NCI-H82 treated with DMSO at 0.1 percent for 48 hours (cell line): ENCODE data around the gene CDR2.
"Not testable (repeated sequence)": the region's sequence is repeated elsewhere in the genome, so short reads cannot be mapped to it uniquely, and the experiment has no call there.

Experiments used
- DNase-seq: peaks from one replicate; lab custom pipeline; 2025; ENCODE audit not compliant: unreplicated experiment; lab: John Stamatoyannopoulos, UW

Gene CDR2

DNA sequence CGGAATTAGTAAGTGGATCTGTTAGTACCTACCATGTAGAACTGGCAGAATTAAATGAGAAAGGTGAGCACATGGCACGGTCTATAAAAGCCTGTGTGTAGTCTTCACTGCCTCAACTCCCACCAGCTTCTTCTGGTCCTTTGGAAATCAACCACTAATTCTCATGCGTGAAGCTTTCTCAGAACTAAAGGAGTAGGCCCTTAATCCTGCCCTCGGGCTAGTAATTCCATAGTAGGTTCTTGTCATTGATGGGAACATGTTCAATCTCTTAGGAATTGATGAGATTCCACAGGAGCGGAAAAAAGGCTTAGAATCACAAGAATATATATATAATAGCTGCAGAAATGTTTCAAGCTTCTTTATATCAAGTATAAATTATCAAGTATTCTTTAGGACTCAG, 21.7 kb downstream of the CDR2 start:
- no peak for DNase-seq

DNA sequence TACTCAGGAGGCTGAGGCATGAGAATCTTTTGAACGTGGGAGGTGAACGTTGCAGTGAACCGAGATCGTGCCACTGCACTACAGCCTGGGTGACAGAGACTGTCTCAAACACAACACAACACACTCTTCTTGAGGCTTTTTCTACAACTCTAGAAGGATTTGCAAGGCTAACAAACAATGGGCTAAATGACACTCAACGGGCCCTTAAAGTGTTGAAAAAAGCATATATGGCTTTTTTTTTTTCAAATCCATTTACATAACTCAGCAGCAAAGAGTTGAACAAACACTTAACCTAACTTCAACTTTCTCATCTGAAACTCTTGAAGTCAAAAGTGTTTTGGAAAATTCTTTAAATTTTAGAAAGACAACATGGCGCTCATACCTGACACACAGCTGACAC, 22.3 kb downstream of the CDR2 start:
- no peak for DNase-seq

DNA sequence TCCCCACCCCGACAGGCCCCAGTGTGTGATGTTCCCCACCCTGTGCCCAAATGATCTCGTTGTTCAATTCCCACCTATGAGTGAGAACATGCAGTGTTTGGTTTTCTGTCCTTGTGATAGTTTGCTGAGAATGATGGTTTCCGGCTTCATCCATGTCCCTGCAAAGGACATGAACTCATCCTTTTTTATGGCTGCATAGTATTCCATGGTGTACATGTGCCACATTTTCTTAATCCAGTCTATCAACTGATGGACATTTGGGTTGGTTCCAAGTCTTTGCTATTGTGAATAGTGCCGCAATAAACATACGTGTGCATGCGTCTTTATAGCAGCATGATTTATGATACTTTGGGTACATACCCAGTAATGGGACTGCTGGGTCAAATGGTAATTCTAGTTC, 23.4 kb downstream of the CDR2 start:
- not testable (repeated sequence) for DNase-seq

DNA sequence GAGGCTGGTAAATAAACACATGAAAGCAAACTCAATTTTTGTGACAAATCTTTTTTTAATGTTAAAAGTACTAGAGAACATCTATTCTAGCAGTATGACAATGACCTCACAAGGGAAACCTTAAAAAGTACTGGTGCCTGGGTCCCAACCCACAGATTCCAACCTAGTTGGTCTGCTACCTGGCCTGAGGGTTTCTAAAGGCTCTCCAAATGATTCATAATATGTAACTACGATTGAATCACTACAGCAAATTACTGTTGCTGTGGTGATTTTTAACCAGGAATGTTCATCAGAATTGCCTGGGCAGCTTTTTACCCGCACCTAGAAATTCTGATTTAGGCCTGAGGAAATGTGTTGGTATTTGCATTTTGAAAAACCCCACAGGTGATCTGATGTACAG, 26.1 kb downstream of the CDR2 start:
- DNase-seq = no peak

DNA sequence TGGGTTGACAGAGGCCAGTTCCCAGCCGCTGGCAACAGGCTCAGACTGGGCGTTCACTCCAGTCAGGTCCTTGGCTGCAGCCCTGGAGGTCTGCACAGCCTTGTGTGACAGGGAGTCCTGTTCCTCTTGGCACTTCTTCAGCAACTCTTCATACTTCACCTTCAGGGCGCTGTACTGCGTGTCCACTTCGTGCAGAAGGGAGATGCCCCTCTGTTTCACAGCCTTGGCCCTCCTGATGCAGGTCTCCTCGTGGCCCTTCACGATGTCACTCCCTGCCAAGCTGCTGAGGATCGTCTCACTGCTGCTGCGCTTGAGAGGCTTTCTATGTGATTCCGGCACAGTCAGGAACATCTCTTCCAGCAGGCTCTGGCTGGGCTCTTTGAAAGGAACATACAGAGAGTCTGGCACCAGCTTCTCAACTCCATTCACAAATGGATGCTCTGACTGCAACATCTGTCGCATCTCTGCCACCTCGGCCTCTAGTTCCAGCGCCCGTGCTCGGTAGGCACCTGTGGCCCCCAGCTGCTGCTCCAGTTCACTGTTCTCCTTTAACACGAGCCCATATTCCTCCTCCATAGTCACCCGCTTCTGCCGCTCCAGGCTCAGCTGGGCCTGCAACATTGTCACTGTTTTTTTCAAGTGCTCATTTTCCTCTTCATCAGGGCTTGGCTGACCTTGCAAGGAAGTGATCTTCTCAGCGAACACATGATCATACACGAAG, 27.2 kb downstream of the CDR2 start:
- DNase-seq = no peak

DNA sequence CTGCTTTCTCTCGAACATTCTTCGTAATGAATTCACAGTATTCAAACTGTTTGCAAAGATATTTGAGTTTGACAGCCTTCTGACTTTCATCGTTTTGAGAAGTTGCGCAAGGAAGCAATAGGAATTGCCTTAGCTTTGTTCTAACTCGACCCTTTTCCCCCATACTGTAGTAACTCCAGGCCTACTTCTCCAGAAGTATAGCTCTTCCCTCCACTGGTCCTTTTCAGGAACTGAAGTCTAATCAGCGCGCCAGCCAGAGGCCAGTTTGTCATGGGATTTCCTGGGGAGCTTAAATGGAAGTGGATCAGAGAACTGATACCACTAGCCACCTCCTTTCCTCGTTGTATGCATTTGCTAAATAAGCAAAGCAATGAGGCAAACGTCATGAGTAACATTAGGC, 27.9 kb downstream of the CDR2 start:
- DNase-seq = no peak

DNA sequence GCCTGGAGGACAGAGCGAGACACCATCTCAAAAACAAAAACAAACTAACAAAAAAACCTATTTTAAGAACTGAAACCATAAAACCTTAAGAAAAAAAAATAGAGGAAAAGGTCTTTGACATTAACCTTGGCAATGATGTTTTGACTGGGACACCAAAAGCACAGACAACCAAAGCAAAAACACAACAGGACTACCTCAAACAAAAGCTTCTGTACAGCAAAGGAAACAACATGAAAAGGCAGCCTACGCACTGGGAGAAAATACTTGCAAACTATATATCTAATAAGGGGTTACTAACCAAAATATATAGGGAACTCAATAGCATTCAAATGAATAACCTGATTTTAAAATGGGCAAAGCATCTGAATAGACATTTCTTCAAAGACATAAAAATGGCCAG, 32.3 kb downstream of the CDR2 start:
- no peak for DNase-seq

DNA sequence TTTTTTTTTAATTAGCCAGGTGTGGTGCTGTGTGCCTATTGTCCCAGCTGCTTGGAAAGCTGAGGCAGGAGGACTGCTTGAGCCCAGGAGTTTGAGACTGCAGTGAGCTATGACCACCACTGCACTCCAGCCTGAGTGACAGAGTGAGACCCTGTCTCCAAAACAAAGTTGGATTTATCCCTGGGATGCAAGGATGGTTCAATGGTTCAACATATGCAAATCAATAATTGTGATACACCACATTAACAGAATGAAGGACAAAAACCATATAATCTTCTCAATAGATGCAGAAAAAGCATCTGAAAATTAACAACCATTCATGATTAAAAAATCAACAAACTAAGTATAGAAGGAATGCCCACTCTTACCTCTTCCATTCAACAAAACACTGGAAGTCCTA, 33.5 kb downstream of the CDR2 start:
- DNase-seq = no peak

DNA sequence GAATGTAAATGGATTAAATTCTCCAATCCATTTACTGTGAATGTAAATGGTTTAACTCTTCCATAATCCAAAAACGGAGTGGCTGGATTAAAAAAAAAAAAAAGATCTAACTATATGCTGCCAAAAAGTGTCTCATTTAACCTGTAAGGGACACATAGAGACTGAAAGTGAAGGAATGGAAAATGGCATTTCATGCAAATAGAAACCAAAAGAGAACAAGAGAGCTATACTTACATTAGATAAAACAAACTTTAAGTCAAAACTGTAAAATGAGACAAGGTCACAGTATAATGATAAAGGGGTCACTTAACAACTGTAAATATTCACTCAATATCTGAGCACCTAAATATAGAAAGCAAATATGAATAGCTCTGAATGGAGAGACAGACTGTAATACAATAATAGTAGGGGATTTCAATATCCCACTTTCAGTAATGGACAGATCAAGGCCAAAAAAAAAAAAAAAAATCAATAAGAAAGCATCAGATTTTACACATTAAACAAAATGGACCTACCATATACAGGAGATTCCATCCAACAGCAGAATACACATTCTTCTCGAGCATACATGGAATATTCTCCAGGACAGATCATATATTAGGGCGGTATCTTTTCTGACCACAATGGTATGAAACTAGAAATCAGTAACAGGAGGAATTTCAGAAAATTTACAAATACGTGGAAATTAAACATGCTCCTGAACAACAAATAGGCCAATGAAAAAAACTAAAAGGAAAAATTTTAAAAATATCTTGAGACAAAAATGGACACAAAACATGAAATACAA, 36.4 kb downstream of the CDR2 start:
- DNase-seq = peak; percentile 45

DNA sequence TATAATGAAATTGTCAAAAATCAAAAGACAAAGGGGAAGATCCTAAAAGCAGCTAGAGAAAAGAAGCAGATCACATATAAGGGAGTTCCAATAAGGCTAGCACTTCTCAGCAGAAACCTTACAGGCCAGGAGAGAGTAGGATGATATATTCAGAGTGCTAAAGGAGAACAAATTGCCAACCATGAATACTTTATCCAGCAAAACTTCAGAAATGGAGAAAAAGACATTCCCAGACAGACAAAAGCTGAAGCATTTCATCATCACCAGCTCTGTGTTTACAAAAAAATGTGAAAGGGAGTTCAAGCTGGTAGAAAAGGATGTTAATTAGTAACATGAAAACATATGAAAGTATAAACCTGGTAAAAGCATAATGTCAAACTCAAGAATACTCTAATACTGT, 37.4 kb downstream of the CDR2 start:
- DNase-seq = no peak

DNA sequence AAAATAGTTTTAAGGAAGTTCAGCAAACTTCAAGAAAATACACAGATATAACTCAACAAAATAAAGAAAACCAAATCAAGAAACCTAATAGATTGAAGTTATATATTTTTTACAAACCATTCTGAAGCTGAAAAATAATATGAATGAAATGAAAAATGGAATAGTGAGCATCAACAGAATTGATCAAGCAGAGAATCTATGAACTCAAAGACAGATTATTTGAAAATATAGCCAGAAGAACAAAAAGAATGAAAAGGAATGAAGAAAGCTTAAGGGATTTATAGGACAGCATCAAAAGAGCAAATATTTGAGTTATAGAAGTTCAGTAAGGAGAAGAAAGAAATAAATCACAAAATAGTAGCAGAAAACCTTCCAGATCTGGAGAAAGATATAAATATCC, 37.8 kb downstream of the CDR2 start:
- DNase-seq = no peak

DNA sequence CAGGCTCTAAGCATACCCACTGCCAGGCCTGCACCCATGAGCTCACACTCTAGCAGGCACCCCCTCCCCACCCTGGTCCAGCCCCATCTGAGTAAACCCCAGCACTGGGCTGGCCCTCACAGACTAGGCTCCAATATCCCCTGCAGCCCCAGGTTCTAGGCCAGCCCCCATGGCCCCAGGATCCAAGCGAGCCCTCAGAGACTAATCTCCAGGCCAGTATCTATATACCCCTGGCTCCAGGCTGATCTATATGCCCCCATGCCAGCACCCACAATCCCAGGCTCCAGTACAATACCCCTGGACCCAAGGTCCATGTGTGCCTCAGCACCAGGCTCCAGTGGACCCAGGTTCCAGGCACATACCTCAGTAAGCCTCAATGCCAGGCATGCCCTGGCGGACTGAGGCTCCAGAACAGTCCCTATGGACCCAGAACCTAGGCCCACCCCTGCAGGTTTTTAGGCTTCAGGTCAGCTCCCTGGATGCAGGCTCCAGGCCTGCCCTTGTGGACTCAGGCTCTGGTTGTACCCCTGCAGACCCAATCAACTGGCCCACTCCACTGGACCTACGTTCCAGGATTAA, 38.7 kb downstream of the CDR2 start:
- no peak for DNase-seq

DNA sequence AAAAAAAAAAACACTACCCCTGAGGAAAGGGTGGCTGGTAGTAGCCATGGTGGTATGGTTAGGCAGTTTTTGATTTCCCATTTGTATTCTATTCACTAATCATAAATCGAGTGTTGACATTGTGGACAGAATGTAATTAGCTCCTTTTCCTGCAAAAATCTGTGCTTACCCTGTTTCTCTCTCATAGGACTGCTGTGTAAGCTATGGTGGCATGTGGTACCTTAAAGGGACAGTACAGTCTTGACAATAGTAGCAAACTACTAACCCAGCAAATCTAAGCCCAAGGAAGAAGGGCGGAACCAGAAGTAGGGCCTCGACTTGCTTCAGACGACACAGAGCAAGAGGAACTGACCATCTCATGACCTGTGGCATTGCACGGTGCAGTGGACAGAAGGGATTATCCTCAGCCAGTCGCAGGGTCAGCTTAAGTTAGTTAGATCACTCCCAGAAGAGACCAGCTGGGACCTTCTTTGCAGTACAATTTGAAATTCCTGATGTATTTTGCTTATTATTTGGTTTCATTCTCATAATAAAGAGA, 40.9 kb downstream of the CDR2 start:
- DNase-seq = no peak

DNA sequence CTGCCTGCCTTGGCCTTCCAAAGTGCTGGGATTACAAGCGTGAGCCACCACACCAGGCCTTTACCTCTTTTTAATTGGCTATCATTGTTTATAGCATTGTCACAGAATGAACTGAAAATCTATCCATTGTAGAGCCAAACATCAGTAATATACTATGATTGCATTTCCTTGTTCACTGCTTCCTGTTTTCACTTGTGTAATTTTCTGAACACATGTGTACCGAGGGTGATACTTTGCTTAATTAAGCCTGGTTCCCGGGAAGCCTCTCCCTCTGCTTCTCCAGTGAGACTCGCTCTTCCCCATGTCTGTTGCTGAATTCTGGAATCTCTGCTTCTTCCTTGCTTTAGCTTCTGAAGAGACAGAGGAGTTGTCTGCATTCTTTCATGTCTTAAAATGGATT, 44.1 kb downstream of the CDR2 start:
- DNase-seq = no peak

DNA sequence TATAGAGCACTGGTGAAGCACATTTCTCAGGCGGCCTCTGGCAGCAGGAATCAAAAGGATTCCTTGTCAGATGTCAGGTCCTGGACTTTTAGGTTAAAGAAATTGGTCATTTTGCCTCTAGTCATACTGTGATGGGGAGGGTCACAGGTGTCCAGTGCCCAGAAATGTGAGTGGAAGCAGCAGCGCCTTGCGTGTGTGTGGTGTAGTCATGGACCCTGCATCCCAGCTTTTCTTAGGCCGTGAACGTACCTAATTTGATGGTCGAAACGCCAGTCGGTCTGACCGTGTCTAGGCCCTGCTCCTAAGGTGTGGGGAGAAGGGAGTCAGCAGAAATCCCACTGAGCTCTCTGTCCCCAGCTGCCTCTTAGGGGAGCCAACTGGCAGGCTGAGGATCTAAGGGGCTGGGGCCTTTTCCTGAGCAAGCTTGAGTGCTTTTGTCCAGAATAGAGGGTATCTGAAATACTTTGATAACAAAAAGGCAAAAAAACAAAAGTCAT, 45.2 kb downstream of the CDR2 start:
- no peak for DNase-seq

DNA sequence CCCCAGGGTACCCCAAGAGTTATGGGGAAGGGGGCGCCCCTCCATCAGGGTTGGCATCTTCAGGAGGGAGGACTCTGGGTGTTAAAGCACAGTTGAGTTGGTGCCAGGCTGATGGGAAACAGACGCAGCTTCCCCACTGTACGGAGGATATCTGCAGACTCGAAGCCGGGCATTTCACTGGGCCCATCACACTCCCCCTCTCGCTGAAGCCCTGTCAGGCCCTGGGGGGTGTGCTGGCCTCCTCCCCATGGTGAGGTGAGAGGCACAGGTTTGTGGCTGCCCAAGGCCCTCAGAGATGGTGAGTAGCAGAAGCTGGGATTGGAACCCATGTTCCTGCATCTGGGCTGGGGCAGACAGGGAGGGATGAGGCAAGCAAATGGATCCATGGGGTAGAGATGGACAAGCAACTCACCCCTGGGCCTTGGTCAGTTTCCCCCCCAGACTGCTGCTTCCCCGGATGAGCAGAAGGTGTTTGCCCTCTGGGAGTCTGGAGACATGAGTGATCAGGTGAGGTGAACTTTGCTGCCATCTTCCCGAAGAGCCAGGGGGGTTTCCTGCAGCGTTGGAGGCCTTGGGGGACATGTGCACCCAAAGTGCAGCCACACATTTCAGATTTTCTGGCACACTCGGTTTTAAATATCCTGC, 46.2 kb downstream of the CDR2 start:
- DNase-seq = no peak

DNA sequence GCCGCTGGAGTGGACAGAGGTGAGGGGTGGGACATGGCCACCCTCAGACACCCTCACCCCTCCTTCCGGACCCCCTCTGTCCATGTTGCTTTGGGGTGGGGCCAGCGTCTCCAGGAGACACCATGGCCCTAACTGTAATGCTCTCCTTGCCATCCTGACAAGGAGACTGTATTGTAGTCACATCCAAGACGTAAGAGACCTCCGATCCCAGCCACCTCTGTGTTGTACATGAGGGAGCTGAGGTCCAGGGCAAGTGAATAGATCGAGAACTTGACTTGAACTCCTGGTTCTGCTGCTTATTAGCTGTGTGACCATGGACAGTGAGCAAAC, 47.0 kb downstream of the CDR2 start:
- no peak for DNase-seq

DNA sequence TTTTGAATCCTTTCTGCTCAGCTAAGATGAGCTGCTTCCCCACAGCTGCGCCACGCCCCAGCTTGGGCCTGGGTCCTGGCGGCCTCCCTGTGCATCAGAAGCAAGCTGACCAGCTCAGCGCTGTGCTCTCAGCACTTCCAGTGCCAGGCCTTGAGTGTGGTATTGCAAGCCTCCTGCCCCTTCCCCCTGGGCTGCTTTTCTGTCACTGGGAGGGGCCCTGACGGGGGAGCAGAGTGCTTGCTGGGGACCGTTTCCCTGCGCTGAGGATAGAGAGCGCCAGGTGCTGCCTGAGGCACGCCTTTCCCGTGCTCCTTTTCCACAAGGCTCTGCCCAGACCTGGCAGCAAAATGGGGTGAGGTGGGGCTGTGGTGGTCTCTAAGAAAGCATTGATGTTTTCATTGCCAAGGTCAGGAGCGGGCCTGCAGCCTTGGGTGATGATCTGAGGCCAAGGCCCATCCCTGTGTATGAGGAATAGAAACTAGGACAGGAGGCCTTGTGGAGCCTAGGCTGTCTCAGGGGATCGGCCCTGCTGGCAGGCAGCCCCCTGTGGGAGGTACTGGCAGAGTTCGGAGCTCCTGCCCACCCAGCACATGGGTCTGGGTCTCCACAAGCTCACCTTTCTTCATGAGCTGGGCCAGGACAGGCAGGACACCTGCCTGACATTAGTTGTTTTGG, 47.5 kb downstream of the CDR2 start:
- DNase-seq = no peak

DNA sequence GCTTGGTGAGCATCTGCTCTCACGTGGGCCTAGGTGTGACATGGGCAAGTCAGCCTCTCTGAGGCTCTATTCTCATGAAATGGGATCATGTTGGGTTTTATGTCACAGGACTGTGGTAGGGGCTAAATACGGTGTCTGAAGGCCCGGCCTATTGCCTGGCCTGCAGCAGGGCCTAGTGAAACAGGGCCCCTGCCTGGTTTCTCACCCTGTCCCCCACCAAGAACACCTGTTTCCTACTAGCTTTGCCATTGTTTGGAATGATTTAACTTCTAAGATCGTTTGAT, 48.1 kb downstream of the CDR2 start:
- no peak for DNase-seq

DNA sequence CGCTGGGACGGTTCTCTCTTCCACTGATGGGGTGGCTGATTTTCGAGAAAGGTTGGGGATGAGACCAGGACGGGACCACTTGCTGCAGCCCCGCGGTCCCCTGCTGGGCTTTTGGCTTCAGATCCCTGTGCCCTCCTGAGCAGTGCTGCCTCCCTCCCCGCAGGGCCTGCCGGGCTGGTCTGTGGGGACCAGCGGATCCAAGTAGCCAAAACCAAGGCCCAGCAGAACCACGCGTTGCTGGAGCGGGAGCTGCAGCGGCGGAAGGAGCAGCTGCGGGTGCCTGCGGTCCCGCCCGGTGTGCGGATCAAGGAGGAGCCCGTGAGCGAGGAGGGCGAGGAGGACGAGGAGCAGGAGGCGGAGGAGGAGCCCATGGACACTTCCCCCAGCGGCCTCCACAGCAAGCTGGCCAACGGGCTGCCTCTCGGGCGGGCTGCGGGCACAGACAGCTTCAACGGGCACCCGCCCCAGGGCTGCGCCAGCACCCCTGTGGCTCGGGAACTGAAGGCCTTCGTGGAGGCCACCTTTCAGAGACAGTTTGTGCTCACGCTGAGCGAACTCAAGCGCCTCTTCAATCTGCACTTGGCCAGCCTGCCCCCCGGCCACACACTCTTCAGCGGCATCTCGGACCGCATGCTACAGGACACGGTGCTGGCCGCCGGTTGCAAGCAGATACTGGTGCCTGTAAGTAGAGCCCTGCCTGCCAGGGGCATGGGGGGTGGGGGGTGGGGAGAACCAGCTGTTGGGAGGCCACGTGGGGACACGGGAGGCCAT, 48.6 kb downstream of the CDR2 start:
- no peak for DNase-seq
